GM19240 (cell line): ENCODE results near the gene GTF3C2.
"Not testable (repeated sequence)": the region's sequence is repeated elsewhere in the genome, so short reads cannot be mapped to it uniquely, and the experiment has no call there.

Source experiments
- DNase-seq: peaks from one replicate; pipeline ENCODE4 v3.0.0; 2011; ENCODE audit warnings: low spot score; ENCODE audit not compliant: insufficient read length

GTF3C2 gene

DNA sequence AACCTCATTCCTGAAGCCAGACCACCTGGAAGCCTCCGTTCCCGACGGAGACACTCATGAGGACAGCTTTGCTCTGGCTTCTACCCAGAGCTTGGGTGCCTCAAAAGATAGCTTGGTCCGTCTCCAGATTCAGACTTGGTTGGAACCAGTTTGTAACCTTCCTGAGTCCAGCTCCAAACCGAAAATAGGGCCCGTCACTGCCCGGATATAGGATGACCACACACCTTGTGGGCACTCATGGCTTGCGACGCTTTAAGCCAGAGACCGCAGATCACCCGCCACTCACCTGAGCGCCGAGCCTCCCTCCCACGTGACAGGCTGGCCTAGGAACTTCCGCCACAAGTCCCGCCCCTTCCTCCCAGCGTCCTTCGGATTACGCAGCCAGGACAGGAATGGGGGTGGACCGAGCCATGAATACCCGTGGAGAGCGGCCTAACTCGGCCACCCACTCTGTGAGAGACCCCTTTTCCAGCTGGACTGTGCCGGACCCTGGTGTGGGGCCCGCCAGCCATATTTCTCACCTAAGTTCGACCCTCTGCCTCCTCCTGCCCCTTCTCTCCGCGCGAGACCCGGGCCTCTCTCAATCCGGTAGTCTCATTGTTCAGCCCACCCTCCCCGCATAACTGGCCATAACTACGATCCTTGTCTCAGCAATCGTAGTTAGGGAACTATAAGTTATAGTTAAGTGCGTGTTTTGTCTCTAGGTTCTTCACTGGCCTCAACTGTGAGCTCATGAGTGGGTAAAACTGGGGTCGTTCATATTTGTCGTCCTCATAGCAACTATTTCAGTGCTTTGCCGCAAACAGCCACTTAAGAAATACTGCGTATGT lies 33.6 kb downstream of the GTF3C2 start, which contains the start of gene MPV17:
MPV17 (minus strand) TSS at position 332 of the 830 bp plus-strand sequence. CDS start 580 bp downstream, outside the sequence.
- peak; percentile 99 for DNase-seq

DNA sequence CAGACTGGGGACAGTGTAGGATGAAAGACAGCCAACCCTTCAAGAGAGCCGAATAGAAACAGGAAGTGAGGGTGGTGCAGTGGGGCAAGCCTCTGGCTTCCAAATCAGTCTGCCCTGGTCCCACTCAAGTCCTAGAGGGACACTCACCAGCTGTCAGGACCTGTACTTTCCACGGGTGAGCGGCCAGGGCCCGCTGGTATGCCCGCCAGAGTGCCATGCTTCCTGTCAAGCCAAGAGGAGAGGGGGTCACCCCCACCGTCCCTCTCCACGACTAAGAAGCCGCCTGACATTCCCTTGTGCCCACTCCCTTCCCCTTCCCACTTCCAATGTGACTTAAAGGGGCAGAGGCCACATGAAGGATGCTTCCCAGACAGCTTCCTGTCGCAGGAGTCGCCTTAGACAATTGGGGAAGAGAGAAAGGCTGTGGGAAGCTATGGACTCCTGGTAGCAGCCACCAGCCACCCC lies 34.2 kb downstream of the GTF3C2 start:
- DNase-seq: no peak

DNA sequence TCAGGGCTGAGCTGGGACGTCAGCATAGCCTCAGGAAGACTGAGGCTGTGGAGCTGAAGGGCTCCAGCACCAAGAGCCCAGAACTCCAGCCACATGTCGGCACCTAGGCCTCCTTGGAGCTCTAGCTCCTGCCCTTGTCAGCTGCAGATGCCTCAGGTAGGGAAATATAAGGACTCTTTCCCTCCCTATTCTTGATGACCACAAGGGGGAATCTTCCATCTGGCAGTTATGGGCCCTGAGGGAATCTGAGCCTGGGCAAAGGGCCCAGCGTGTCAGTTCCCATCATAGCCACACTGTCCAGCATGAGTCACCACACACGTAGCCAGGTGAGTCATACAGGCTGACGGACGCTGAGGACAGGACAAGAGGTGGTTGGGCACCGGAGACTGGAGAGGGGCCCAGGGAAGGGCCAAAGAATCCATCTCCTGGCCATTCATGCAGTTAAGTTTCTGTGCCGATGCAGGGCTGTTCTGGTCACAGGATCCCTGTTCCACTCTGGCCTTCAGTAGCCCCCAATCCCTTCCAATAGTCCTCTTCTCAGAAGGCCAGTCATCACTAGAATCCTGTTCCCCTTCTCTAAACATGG lies 35.5 kb downstream of the GTF3C2 start:
- no peak for DNase-seq

DNA sequence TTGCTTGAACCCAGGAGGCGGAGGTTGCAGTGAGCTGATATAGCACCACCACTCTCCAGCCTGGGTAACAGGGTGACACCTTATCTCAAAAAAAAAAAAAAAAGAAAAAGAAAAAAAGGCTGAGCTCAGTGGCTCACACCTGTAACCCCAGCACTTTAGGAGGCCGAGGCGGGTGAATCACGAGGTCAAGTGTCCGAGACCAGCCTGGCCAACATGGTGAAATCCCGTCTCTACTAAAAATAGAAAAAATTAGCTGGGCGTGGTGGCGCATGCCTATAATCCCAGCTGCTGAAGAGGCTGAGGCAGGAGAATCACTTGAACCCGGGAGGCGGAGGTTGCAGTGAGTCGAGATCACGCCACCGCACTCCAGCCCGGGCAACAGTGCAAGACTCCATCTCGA lies 36.7 kb downstream of the GTF3C2 start:
- DNase-seq: not testable (repeated sequence)

DNA sequence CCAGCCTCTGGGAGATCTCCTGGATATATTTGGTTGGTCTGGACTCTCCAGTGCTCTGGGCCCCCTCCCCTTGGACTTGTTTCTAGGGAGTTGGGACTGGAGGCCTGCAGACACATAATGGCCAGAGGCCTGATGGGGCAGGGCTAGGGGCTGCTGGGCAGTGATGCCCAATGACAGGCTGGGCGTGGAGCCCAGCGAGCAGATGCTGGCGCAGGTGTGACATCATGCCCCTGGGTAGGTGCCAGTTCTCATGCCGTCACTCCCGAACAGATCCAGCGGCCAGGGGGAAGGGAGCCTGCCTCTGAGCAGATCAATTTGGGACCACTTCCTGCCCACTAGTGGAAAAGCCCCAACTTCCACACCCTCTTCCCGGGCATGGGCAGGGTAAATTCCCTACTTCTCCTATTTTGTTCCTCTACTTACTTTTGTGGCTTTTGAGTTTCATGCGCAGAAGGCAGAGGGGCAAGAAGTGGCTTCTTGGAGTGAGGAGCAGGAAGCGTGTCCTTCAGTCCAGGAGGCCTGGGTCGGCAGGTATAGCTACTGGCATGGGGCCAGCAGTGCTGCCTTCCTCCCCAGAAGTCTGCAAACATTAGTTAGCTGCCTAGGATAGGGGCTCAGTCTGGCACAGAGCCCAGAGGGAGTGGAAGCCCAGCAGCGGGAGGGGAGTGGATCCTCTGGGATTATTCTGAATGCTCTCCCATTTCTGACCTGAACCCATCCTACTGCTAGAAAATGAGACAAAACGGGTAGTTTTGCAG lies 39.7 kb downstream of the GTF3C2 start:
- DNase-seq: no peak

DNA sequence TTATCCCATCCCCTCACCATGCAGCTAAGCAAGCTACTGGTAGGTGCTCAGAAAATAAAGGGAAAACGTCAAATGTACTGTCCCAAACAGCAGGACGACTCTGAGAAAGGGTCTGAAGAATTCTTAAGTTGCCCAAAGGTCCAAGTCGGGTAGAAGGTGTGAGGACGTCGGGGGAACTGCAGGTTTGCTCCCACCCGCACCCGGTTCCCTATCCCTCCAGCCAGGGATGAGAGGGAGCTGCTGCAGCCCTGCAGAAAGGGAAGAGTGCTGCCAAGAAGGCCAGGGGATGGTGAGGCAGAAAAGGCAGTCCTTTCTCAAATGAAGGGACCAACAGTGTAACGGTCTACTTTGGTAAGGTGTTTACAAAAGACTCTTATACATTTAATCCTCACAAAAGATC lies 41.4 kb downstream of the GTF3C2 start:
- DNase-seq: no peak

DNA sequence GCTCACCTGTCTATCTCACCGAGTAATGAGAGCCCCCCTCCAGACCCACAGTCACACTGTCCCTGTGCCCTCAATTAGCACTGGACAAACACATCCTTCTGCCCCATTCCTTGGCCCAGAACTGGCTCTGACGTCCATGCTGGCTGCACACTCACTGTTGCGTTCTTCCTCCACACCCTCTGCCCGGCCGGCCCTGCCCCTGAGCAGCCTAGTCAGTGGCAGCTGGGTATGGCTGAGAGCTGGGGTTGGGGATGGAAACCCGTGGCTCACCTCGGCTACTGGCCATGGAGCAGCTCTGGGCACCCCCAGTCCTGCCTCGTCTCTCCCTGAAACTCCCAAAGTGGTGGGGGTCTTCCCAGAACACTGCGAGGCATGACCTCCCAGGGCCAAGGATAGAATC lies 41.9 kb downstream of the GTF3C2 start:
- no peak for DNase-seq

DNA sequence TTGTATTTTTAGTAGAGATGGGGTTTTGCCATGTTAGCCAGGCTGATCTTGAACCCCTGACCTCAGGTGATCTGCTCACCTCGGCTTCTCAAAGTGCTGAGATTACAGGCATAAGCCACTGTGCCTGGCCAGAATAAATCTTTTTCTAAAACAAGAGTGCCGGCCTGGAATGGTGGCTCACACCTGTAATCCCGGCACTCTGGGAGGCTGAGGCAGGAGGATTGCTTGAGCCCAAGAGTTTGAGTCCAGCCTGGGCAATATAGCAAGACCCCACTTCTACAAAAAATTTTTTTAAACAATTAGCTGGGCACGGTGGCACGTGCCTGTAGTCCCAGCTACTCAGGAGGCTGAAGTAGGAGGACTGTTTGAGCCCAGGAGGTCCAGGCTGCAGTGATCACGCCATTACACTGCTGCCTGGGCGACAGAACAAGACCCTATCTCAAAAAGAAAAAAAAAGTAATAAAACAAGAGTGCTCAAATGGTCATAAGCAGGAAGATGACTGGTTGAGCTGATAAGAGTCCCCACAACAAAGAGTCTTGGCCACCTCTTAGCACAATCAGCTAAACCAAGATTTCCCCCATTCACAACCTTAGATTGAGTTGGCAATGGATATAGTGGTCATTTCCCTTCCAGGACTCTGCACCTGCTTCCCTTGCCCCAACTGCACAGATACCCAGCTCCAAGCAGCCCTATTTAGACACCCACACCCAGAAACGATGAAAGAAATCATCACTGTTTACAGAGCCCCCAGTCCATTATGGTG lies 42.5 kb downstream of the GTF3C2 start:
- DNase-seq: no peak

DNA sequence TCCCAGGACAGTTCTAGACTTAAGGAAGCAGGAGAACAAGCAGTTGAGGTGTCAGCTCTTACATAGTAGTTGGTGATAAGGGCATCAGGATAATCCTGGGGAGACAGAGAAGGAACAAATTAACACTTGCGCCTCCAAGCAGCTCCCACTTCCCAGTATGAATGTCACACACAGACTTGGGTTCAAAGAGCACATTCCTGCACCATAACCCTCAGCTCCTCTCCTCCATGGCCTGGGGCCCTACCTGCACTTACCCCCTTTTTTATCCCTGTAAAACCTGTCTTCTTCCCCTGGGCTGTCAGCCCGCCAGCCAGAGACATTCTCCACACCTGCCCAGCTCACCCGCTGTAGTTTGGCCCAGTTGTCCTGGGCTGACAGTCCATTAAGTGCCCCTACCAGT lies 44.4 kb downstream of the GTF3C2 start:
- no peak for DNase-seq

DNA sequence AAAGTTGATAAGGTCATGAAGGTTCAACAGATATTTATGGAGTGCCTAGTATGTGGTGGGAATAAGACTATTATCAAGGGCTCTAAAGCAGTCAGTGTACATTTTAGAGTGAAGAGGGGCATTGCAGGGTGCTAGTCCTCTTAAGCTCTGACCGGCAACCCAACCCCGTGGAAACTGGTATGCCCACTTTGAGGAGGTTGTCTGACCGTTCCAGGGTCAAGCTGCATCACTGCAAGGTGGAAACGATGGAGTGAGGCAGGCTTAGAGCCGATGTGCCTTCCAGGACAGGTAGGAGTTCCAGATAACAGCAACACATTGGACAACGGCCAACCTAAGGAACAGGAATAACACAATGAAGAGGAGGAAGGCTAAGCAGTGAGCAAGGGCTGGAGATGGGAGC lies 46.9 kb downstream of the GTF3C2 start:
- no peak for DNase-seq

DNA sequence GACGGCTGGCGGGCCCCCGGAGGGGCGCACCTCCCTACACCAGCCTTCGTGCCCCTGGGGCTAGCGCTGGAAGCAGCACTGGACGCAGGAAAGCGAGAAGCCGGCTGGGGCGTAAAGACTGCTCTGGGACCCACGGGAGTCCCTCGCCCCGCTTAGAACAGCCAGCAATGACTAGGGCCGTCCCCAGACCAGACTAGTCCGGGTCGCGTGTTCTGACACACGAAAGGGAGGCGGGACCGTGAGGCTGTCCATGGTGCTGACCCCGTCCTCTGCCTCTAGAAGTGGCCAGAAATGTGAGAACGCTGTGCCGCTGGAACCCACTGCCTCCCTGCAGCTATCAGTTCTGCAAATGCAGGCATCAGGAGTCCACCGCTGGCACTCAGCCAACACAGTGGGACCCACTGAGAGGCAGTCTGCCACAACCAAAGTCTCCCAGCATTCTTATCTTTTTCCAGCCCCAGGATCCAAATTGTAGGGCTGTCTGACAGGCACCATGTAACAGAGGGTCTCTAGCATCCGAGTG lies 48.1 kb downstream of the GTF3C2 start, which contains the start of gene UCN:
UCN (minus strand) TSS at position 87 of the 523 bp plus-strand sequence. CDS start 550 bp downstream, outside the sequence.
- DNase-seq: no peak

DNA sequence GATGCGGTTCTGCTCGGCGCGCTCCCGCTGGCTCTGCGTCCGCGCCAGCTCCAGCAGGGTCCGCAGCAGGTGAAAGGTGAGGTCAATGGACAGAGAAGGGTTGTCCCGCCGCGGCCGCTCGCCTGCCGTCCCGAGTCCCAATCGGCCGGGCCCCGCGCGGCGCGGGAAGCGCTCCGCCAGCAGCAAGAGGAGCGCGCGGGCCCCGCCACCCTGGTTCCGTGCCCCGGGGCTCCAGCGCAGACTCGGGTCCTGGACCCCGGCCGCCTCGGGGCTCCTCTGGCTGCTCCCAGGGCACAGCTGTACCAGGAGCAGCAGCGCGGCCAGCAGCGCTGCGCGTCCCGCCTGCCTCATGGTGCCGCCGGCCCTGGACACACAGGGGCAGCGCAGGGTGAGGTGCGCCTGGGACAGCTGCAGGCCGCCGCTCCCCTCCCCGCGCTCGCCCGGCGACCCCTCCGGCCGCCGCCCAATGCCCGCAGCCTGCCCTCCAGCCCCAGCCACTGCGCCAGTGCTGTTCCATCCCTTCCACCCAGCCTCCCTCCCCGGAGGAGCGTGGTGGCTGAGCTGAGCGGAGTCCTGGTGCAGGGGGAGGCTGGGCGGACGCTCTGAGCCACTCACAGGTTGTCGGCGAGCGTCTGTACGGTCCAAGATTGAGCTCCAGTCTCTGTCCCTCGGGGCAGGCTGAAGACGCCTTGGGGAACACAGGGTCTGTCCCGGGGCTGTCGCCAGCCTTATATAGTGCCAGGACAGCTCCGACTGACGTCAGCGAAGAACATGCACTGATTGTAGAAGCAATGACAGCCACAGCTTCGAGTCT lies 48.8 kb downstream of the GTF3C2 start:
- DNase-seq: no peak

DNA sequence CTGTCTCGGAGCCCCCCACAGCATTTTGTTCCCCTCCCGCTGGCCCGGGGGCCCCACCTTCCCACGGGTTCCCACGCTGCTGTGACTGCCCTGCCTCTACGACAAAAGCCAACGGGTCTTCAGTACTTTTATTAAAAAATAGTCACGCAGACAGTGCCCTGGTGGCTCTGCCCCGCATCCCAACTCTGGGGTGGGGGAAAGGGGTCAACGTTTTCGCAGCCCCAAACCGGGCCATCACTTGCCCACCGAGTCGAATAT lies 49.3 kb downstream of the GTF3C2 start:
- no peak for DNase-seq

DNA sequence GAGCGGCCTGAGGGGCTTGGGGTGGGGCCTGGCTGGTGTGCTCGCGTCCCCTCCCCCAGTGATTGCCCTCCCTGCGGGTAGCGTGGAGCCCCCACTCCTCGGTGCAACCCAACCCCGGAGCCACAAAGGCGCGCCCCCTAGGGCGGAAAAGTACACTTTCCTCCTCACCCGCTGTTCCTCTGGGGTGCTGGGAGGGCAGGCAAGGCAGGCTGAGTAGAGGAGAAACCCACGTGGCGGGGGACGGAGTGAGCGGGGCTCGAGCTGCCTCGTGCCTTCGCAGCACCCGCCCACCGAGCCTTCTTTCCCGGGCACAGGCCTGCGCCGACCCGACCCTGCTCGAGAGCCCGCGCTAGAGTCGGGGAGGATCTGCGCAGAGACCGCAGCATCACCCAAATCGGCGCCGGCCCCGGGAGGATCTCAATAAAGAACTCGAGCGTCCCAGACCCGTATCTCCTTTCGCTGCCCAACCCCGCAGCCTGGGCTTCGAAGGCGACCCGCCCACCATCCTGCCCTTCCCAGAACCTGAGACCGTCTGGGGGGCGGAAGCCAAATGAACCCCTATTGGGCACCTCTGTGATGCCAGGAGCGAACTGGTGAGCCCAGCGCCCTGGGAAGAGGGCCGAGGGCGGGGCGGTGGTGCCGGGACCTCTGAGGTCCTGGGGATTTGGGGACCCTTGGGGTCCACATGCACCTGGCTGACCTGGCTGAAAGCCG lies 49.8 kb downstream of the GTF3C2 start:
- no peak for DNase-seq

DNA sequence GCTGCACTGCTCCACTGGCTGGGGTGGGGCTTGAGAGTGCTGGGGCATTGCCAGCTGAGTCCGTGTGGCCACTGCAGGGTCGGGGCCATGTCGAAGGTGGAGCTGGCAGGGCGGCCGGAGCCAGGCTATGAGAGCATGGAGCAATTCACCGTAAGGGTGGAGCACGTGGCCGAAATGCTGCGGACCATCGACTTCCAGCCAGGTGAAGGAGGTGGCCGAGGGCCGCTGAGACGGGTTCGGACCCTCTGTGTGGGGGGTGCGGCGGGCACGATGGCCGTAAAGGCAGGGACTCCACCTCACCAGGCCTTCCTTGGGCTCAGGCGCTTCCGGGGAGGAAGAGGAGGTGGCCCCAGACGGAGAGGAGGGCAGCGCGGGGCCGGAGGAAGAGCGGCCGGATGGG lies 50.4 kb downstream of the GTF3C2 start:
- DNase-seq: no peak

DNA sequence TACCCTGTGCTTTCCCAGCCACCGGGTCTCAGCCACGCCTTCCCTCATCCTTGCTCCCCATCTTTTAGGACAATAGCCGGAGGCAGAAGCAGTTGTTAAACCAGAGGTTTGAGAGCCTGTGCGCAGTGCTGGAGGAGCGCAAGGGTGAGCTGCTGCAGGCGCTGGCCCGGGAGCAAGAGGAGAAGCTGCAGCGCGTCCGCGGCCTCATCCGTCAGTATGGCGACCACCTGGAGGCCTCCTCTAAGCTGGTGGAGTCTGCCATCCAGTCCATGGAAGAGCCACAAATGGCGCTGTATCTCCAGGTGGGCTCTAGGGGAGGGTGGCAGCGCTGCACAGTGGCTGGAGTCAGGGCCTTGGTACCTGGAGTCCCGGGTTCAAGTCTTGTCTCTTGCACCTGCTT lies 51.0 kb downstream of the GTF3C2 start:
- DNase-seq: no peak

DNA sequence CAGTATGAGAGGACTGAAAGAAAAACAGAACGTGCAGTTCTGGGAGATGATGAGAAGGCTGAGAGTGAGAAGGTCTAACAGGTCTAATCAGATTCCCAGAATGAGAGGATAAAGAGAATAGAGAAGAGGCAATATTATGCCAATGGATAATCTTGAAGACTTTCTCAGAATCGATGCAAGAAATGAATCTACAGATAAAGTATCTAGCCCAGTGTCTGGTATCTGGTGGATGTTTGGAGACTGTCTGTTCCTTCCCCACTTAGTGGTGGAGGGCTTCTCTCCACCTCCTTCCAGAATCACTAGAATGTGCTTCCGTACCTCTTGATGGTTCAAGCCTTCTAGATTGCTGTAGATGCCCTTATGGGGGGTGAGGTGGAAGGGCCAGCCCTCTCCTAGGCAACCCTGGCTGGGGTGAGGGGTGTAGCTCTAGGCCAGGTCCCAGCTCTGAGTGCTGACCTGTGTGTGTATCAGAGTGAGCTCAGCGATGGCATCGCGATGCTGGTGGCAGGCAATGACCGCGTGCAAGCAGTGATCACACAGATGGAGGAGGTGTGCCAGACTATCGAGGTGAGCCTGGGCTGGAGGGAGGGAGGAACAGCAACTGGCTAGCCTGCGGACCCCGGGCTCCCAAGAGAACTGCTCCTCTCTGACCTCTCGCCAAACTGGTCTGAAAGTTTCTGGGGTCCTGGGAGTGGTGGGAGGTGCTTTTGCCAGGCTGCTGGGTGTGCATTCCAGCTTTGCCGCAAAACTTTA lies 51.9 kb downstream of the GTF3C2 start:
- no peak for DNase-seq

DNA sequence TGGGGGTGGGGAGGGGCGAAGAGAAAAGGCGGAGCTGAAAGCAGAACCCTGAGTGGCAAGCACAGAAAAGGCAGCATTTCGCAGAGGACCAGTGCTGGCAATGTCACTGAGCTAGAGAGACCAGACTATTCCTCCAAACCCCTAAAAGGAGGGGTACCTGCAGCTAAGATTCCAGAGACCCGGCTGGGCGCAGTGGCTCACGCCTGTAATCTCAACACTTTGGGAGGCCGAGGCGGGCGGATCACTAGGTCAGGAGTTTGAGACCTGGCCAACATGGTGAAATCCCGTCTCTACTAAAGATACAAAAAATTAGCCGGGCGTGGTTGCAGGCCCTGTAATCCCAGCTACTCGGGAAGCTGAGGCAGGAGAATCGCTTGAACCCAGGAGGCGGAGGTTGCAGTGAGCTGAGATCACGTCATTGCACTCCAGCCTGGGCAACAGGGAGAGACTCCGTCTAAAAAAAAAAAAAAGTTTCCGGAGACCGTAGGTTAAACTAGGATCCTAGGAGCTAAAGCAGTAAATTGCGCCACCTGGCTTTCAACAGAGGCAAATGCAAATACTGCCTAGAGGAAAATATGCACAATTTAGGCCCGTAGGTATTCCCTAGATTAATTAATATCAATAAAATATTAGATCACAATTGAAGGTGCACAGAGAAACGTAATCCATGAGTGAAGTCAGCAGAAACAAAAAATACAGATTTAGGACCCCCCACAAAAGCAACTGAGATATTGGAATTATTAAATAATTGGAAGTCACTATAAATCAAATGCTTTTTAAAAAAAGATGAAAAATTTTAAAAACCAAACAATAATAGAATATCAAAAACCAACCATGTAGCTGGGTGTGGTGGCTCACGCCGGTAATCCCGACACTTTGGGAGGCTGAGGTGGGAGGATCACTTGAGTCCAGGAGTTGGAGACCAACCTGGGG lies 53.2 kb downstream of the GTF3C2 start:
- peak; percentile 48 for DNase-seq
